Coronary artery (tissue), 2 donors: ENCODE measurements around the gene WDR5.

Source experiments
- DNase-seq: peaks from one replicate; pipeline ENCODE4 v3.0.0-alpha.2; 2017; ENCODE audit warnings: low spot score
- H3K27ac ChIP-seq, 2 donors: fragments of 200-600 bp; sonication (generic); one replicate each; pipeline ENCODE4 v1.5.1; 2016 to 2019
- H3K4me3 ChIP-seq: fragments of 200-600 bp; sonication (generic); 2 replicates; pipeline ENCODE4 v1.5.1; 2016; ENCODE audit warnings: mild to moderate bottlenecking, moderate library complexity
- CTCF ChIP-seq: fragments of 200-600 bp; sonication (generic); IDR thresholded peaks from one replicate; pipeline ENCODE4 v1.5.1; 2019; ENCODE audit warnings: antibody characterized with exemption

The WDR5 gene

GRCh38 chr9:134154262-134154701, 18.4 kb downstream of the WDR5 start:
- Histone ChIP-seq H3K4me3 (no peak overlapping the region), H3K27ac (no peak overlapping the region)
- no peak for TF ChIP-seq CTCF
- no peak for DNase-seq

- H3K4me3 ChIP-seq, result no peak overlapping the region
- no peak for DNase-seq
Measured at GRCh38 chr9:134155812-134156377, 20.0 kb downstream of the WDR5 start.

GRCh38 chr9:134156564-134157377, 20.9 kb downstream of the WDR5 start:
- TF ChIP-seq CTCF, result no peak

More at GRCh38 chr9:134155812-134156377, 20.0 kb downstream of the WDR5 start:
- no peak for TF ChIP-seq CTCF
- no peak overlapping the region for H3K27ac ChIP-seq

GRCh38 chr9:134157378-134157885, 21.6 kb downstream of the WDR5 start:
- H3K4me3 ChIP-seq, result no peak overlapping the region
- DNase-seq, result no peak
- H3K27ac ChIP-seq, result no peak overlapping the region
- TF ChIP-seq CTCF, result no peak

More at GRCh38 chr9:134156564-134157377, 20.9 kb downstream of the WDR5 start:
- no peak for DNase-seq
- H3K4me3 ChIP-seq, result no peak overlapping the region
- H3K27ac ChIP-seq, result no peak overlapping the region

- Histone ChIP-seq H3K4me3 (no peak overlapping the region), H3K27ac (no peak overlapping the region)
- no peak for TF ChIP-seq CTCF
- DNase-seq, result no peak
Measured at GRCh38 chr9:134158242-134158641, 22.4 kb downstream of the WDR5 start.

GRCh38 chr9:134158753-134159392, 23.0 kb downstream of the WDR5 start:
- TF ChIP-seq CTCF, result no peak
- DNase-seq, result no peak
- no peak overlapping the region for H3K4me3 ChIP-seq
- H3K27ac ChIP-seq, result no peak overlapping the region
